HCT116 (cell line): ENCODE measurements around the gene SNRNP200. TPM values are rescaled to one million over a fixed set of nuclear protein-coding genes. Genes with fewer than 3 reads are reported as not detected.

Experiments used
- ATAC-seq: fragments of 200-7000 bp; cut with Tn5 transposase; 2 replicates; pipeline ENCODE4 v1.9.1; 2020; ENCODE audit warnings: mild to moderate bottlenecking, moderate library complexity
- BruUV-seq: library from RNA; stranded (reverse); fragments of 400-500 nt; replicated peaks from 2 replicates; lab custom pipeline; 2021; lab: Mats Ljungman, UMichigan
- CTCF ChIA-PET: fragments of 300-600 bp; sonication (Branson Sonifier 250); formaldehyde crosslinking; loops from one replicate; lab custom pipeline; 2021; ENCODE audit warnings: antibody characterized with exemption; lab: Charles Lee
- POLR2A ChIA-PET: fragments of 300-600, 350-600 bp; sonication (Branson Sonifier 250); formaldehyde crosslinking; loops from one replicate; lab custom pipeline; 2021; ENCODE audit warnings: antibody characterized with exemption; lab: Charles Lee
- RAD21 ChIA-PET, 2 experiments: fragments of 300-600 bp; sonication (Branson Sonifier 250); formaldehyde crosslinking; loops; one replicate each; lab custom pipeline; 2023; ENCODE audit warnings: low total read pairs in 2 of 2; ENCODE audit not compliant: uncharacterized antibody in 2 of 2, unreplicated experiment in 2 of 2, low non-redundant PET in 1 of 2; lab: Charles Lee
- DNase-seq: peaks from one replicate; pipeline ENCODE4 v3.0.0-alpha.2; 2010; ENCODE audit warnings: low read depth, low spot score
- H2AFZ ChIP-seq: fragments of 200-600 bp; shearing (Covaris generic), sonication (generic); 2 replicates; pipeline ENCODE4 v1.6.1; 2017; ENCODE audit warnings: low read depth, mixed run types, mixed read lengths, antibody characterized with exemption, low read length; ENCODE audit not compliant: poor library complexity, severe bottlenecking
- H3K27ac ChIP-seq: 2 replicates; pipeline ENCODE4 v1.5.1; 2012; ENCODE audit warnings: low read depth, low read length
- H3K27me3 ChIP-seq: fragments of 200-600 bp; sonication (generic); 2 replicates; pipeline ENCODE4 v1.6.1; 2016; ENCODE audit warnings: mixed run types, low read length, mixed read lengths; ENCODE audit not compliant: insufficient read depth
- H3K36me3 ChIP-seq, 2 experiments: fragments of 200-500 bp in 1 of 2; fragments of 200-600 bp in 1 of 2; sonication (Bioruptor generic) in 1 of 2; sonication (generic) in 1 of 2; 2 replicates each; pipeline versions ENCODE4 v1.5.1 to v1.6.1; 2014 to 2016; ENCODE audit warnings: low read length in 2 of 2, inconsistent platforms in 1 of 2, mixed read lengths in 1 of 2, mixed run types in 1 of 2; ENCODE audit not compliant: insufficient read depth in 2 of 2, control insufficient read depth in 1 of 2
- H3K4me1 ChIP-seq, 2 experiments: fragments of 200-600 bp in 1 of 2; sonication (generic) in 1 of 2; 2 replicates each; pipeline versions ENCODE4 v1.5.1 to v1.6.1; 2012 to 2017; ENCODE audit warnings: low read length in 2 of 2, inconsistent platforms in 1 of 2, mild to moderate bottlenecking in 1 of 2, mixed read lengths in 1 of 2, mixed run types in 1 of 2, moderate library complexity in 1 of 2; ENCODE audit not compliant: insufficient read depth in 2 of 2, control insufficient read depth in 1 of 2
- H3K4me2 ChIP-seq: fragments of 200-600 bp; sonication (generic); 2 replicates; pipeline ENCODE4 v1.6.1; 2017; ENCODE audit warnings: mixed run types, low read length, mixed read lengths
- H3K4me3 ChIP-seq, 2 experiments: fragments of 200-600 bp in 1 of 2; sonication (generic) in 1 of 2; replicated peaks in 1 of 2; 2 replicates each; pipeline ENCODE4 v1.5.1; 2011 to 2016; ENCODE audit warnings: low read length in 2 of 2, control low read depth in 1 of 2, low read depth in 1 of 2, mild to moderate bottlenecking in 1 of 2, mixed read lengths in 1 of 2, mixed run types in 1 of 2
- H3K79me2 ChIP-seq: fragments of 200-600 bp; sonication (generic); 2 replicates; pipeline ENCODE4 v1.6.1; 2017; ENCODE audit warnings: mild to moderate bottlenecking, mixed run types, low read length, moderate library complexity, mixed read lengths; ENCODE audit not compliant: insufficient read depth
- H3K9ac ChIP-seq: fragments of 200-600 bp; sonication (generic); 2 replicates; pipeline ENCODE4 v1.6.1; 2016; ENCODE audit warnings: low read length, mixed read lengths
- H3K9me2 ChIP-seq: fragments of 200-600 bp; sonication (generic), shearing (Covaris generic); 2 replicates; pipeline ENCODE4 v1.6.1; 2017; ENCODE audit warnings: mixed run types, mild to moderate bottlenecking, moderate library complexity; ENCODE audit not compliant: insufficient read depth
- H3K9me3 ChIP-seq, 2 experiments: fragments of 200-500 bp in 1 of 2; fragments of 200-600 bp in 1 of 2; sonication (Bioruptor generic) in 1 of 2; sonication (generic) in 1 of 2; 2 replicates each; pipeline ENCODE4 v1.6.1; 2014 to 2017; ENCODE audit warnings: low read length in 2 of 2, mixed read lengths in 2 of 2, inconsistent platforms in 1 of 2, low read depth in 1 of 2, mild to moderate bottlenecking in 1 of 2, mixed run types in 1 of 2, moderate library complexity in 1 of 2; ENCODE audit not compliant: control insufficient read depth in 1 of 2, insufficient read depth in 1 of 2
- H4K20me1 ChIP-seq: fragments of 200-600 bp; sonication (generic), shearing (Covaris generic); 2 replicates; pipeline ENCODE4 v1.6.1; 2017; ENCODE audit warnings: mixed run types, mild to moderate bottlenecking, moderate library complexity; ENCODE audit not compliant: insufficient read depth
- CEBPB ChIP-seq: IDR thresholded peaks from 2 replicates; pipeline ENCODE4 v1.6.1; 2012; ENCODE audit warnings: low read depth
- FOSL1 ChIP-seq: IDR thresholded peaks from 2 replicates; pipeline ENCODE4 v1.6.1; 2012; ENCODE audit warnings: low read depth
- POLR2A ChIP-seq: IDR thresholded peaks from 2 replicates; pipeline ENCODE4 v1.7.0; 2011; ENCODE audit warnings: borderline replicate concordance; ENCODE audit not compliant: insufficient read depth, insufficient read length; ENCODE audit errors: extremely low read depth
- POLR2AphosphoS5 ChIP-seq: IDR thresholded peaks from 2 replicates; pipeline ENCODE4 v1.6.1; 2011; ENCODE audit warnings: mild to moderate bottlenecking, low read depth, low read length, moderate library complexity
- REST ChIP-seq: IDR thresholded peaks from 2 replicates; pipeline ENCODE4 v1.6.1; 2012; ENCODE audit warnings: low read depth
- SIN3A ChIP-seq: IDR thresholded peaks from 2 replicates; pipeline ENCODE4 v1.6.1; 2012; ENCODE audit warnings: low read depth
- intact Hi-C: fragments of 100-400 bp; cut with micrococcal nuclease; formaldehyde crosslinking; loops from 2 replicates; pipeline ENCODE4 v1.10.0; 2022
- total RNA-seq: library from RNA; stranded (reverse); gene quantifications from one replicate; pipeline ENCODE4 v1.2.1, GENCODE V29; 2021; ENCODE audit not compliant: unreplicated experiment
- TF ChIP-seq, protein P1 (sequence below): IDR thresholded peaks from 2 replicates; pipeline ENCODE4 v1.6.1; 2012

The SNRNP200 gene
- total RNA-seq, 1 experiment from 2014 or later, result 202 TPM

GRCh38 chr2:96344011-96344410 is 38.7 kb upstream of the SNRNP200 start:
- H3K9me2 ChIP-seq, result no peaks in the 10 kb centered on the region
- no peak overlapping the region for H3K4me3 ChIP-seq
- intact Hi-C loops, result no loop called here
- no peak overlapping the region for H3K4me2 ChIP-seq
- ChIA-PET RAD21 (no interaction called here), CTCF (no interaction called here), POLR2A (no interaction called here)
- H3K27ac ChIP-seq, result no peak overlapping the region
- DNase-seq (no peak), ATAC-seq (no peak)
- H4K20me1 ChIP-seq, result no peaks in the 10 kb centered on the region
- H3K79me2 ChIP-seq, result peaks cover 61% of the 10 kb centered on the region
- H2AFZ ChIP-seq, result no peak overlapping the region
- TF ChIP-seq FOSL1 (no peak), CEBPB (no peak), POLR2A (no peak), POLR2AphosphoS5 (no peak), REST (no peak), SIN3A (no peak)
- TF ChIP-seq, protein P1, sequence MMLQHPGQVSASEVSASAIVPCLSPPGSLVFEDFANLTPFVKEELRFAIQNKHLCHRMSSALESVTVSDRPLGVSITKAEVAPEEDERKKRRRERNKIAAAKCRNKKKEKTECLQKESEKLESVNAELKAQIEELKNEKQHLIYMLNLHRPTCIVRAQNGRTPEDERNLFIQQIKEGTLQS, result no peak
- peaks cover 41 to 65% of the 10 kb centered on the region in 2 experiments; a peak in 3 of 4 replicates for H3K36me3 ChIP-seq
- H3K9me3 ChIP-seq, result no peaks in the 10 kb centered on the region
- peaks cover 0 to 28% of the 10 kb centered on the region in 2 experiments; a peak in 3 of 4 replicates for H3K4me1 ChIP-seq
- H3K27me3 ChIP-seq, result no peaks in the 10 kb centered on the region
- H3K9ac ChIP-seq, result no peak overlapping the region
- BruUV-seq, result no TSS peak
